Measurements from ENCODE around the gene TAF11L11. TPM values are rescaled to one million over a fixed set of nuclear protein-coding genes. Genes with fewer than 3 reads are reported as not detected.

TAF11L11 gene
- total RNA-seq, 1 donor from 2014 or later, result not detected

Other genes starting within 250 kb of the TAF11L11 start
- gene TAF11L2, start 106.0 kb upstream of the TAF11L11 start, total RNA-seq, result not detected
- not detected for gene TAF11L3, start 85.8 kb upstream of the TAF11L11 start, total RNA-seq
- gene TAF11L4, start 82.4 kb upstream of the TAF11L11 start, total RNA-seq, result not detected
- gene TAF11L5, start 78.9 kb upstream of the TAF11L11 start, total RNA-seq, result not detected
- not detected for gene TAF11L6, start 75.5 kb upstream of the TAF11L11 start, total RNA-seq
- not detected for gene TAF11L7, start 18.4 kb upstream of the TAF11L11 start, total RNA-seq
- not detected for gene TAF11L8, start 13.2 kb upstream of the TAF11L11 start, total RNA-seq
- not detected for gene TAF11L9, start 9.8 kb upstream of the TAF11L11 start, total RNA-seq
- not detected for gene TAF11L10, start 6.4 kb upstream of the TAF11L11 start, total RNA-seq
- not detected for gene TAF11L12, start 6.2 kb downstream of the TAF11L11 start, total RNA-seq
- gene TAF11L13, start 27.9 kb downstream of the TAF11L11 start, total RNA-seq, result not detected
- not detected for gene TAF11L14, start 30.3 kb downstream of the TAF11L11 start, total RNA-seq

Measured in Right ventricle myocardium superior (tissue), 1 donor.